ENCODE measurements around the gene UNC45A.

GRCh38 chr15:90936823-90937222 is 1.7 kb downstream of the UNC45A start:
- TF ChIP-seq CTCF (conservative IDR thresholded peaks at IDR 0.05; ENCODE audit: low read length) (no peak), EZH2phosphoT487 (IDR thresholded peaks at IDR 0.05; ENCODE audit: borderline replicate concordance, low read depth, low read length) (no peak)
